ENCODE results near the gene SLC16A4.

DNA sequence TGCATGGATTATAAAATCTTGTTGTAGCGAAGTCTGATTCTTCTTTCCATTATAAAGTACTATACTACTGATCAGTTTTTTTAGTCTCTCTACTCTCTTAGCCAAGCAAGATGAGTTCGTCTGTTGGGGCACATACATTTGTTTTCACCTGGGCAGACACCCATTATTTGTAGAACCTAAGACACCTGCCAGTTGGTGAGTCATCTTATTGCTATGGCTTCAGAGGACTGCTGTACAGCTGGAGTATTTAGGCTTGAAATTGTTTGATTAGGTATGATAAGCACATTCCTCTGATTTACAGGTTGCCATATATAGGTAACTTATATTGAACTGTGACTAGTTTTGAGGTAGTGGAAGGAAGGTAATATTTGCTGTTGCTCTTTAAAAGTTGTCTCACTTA lies 34.4 kb downstream of the SLC16A4 start:
- TF ChIP-seq CTCF (conservative IDR thresholded peaks at IDR 0.05) (no peak), ZFX (IDR thresholded peaks at IDR 0.05) (no peak)

Measured in C4-2B (cell line).